SK-MEL-5 (cell line): Measurements from ENCODE around the gene LGALS4. TPM values are rescaled to one million over a fixed set of nuclear protein-coding genes. Genes with fewer than 3 reads are reported as not detected.
"Not testable (repeated sequence)": the region's sequence is repeated elsewhere in the genome, so short reads cannot be mapped to it uniquely, and the experiment has no call there.

Experiments used
- DNase-seq: peaks from one replicate; pipeline ENCODE4 v3.0.0-alpha.2; 2016; ENCODE audit warnings: low read depth, low spot score
- in situ Hi-C: cut with HindIII; loops from 2 replicates; pipeline ENCODE4 v1.10.0; 2016; ENCODE audit warnings: low sequenced_read_pairs, high pct_unique_total_duplicates, low pct_unique_long_range_greater_than_20kb
- total RNA-seq: library from RNA; depleted of rRNA; stranded (reverse); fragments of >200 nt; shearing (Covaris generic); gene quantifications from 2 replicates; pipeline ENCODE4 v1.2.3, GENCODE V29; 2014

Gene LGALS4
- total RNA-seq, 1 experiment from 2014 or later = not detected

- in situ Hi-C loops = no loop called here
- no peak for DNase-seq
These were observed 21.4 kb upstream of the LGALS4 start for GRCh38 chr19:38834104-38834490.

DNA sequence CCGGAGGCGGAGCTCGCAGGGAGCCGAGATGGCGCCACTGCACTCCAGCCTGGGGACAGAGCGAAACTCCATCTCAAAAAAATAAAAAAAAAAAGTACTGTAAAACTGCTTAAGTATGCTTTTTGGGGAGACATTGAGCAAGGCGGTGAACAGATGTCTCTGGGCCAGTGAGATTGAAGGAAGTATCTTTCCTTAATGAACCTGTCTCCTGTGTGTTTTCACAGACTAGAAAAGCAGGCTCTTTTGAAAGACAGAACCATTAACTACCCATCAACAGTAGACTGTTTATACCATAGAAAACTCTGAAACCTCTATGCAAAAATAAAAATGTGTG lies 20.3 kb upstream of the LGALS4 start:
- in situ Hi-C loops = no loop called here
- no peak for DNase-seq

- peak; percentile 36 for DNase-seq
- in situ Hi-C loops = no loop called here
These were observed 18.4 kb upstream of the LGALS4 start for GRCh38 chr19:38831142-38831605.

- in situ Hi-C loops = no loop called here
- no peak for DNase-seq
These were observed 17.4 kb upstream of the LGALS4 start for GRCh38 chr19:38830039-38830733.

DNA sequence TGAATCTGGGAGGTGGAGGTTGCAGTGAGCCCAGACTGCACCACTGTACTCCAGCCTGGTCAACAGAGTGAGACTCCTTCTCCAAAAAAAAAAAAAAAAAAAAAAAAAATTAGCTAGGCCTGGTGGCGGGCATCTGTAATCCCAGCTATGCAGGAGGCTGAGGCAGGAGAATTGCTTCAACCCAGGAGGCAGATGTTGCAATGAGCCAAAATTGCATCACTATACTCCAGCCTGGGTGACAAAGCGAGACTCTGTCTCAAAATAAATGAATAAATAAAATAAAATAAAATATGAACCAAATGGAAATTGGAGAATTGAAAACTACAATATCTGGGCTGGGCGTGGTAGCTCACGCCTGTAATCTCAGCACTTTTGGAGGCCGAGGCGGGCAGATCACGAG lies 16.5 kb upstream of the LGALS4 start:
- DNase-seq, in situ Hi-C loops: not testable (repeated sequence)

GRCh38 chr19:38826856-38827551 lies 14.3 kb upstream of the LGALS4 start:
- DNase-seq = no peak
- in situ Hi-C loops = no loop called here

DNA sequence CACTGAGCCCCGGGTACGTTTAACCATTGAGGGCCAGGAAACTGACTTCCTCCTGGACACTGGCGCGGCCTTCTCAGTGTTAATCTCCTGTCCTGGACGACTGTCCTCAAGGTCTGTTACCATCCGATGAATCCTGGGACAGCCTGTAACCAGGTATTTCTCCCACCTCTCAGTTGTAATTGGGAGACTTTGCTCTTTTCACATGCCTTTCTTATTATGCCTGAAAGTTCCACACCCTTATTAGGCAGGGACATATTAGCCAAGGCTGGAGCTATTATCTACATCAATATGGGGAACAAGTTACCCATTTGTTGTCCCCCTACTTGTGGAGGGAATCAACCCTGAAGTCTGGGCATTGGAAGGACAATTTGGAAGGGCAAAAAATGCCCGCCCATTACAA lies 13.2 kb upstream of the LGALS4 start:
- in situ Hi-C loops, DNase-seq: not testable (repeated sequence)

DNA sequence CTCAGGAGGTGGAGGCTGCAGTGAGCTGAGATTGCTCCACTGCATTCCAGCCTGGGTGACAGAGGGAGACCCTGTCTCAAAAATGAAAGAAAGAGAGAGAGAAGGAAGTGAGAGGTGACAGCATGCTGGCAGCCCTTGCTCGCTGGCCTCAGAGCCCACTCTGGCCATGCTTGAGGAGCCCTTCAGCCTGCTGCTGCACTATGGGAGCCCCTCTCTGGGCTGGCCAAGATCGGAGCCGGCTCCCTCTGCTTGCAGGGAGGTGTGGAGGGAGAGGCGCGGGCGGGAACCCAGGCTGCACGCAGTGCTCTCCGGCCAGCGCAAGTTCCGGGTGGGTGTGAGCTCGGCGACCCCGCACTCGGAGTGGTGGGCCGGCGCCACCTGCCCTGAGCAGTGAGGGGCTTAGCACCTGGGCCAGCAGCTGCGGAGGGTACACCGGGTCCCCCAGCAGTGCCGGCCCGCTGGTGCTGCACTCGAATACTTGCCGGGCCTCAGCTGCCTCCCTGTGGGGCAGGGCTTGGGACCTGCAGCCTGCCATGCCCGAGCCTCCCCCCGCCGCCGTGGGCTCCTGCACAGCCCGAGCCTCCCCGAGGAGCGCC lies 8.6 kb upstream of the LGALS4 start:
- DNase-seq, in situ Hi-C loops: not testable (repeated sequence)

GRCh38 chr19:38819231-38819920 lies 6.6 kb upstream of the LGALS4 start:
- in situ Hi-C loops = no loop called here
- no peak for DNase-seq

DNA sequence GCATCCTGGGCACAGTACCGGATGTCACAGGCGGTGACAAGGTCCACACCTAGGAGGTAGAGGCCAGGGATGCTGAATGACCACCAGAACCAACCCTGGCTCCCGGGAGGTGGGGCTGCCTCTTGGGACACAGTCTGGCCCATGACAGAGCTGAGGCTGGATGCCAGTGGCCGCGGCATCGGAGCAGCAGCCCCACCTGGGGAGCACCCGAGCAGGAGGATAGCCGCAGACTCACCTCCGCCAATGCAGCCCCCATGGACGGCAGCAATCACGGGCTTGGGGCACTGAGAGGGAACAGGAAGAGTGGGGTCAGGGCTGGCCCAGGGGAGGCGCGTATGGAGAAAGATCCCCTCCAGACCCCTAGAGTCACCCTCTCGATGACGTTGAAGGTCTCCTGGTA lies 4.3 kb upstream of the LGALS4 start:
- DNase-seq = no peak
- in situ Hi-C loops = no loop called here

GRCh38 chr19:38816131-38816750 lies 3.5 kb upstream of the LGALS4 start:
- in situ Hi-C loops = no loop called here
- DNase-seq = no peak

- no peak for DNase-seq
- in situ Hi-C loops = no loop called here
These were observed 2.6 kb upstream of the LGALS4 start for GRCh38 chr19:38815059-38816001.

GRCh38 chr19:38813932-38814331 lies 1.2 kb upstream of the LGALS4 start:
- in situ Hi-C loops, DNase-seq: not testable (repeated sequence)

DNA sequence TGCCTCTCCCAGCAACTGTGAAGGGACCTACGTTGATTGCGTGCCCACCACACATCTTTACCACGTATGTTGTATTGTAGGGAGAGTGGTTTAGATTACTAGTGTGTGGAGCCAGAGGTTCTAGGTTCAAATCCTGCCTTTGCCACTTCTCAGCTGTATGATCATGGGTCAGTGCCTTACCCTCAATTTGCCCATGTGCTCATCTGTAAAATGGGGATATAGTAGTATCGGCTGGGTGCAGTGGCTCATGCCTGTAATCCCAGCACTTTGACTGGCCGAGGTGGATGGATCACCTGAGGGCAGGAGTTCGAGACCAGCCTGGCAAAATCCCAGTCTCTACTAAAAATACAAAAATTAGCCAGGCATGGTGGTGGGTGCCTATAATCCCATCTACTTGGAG lies 578 bp upstream of the LGALS4 start:
- DNase-seq = no peak
- in situ Hi-C loops = no loop called here

- no peak for DNase-seq
- in situ Hi-C loops = no loop called here
These were observed 520 bp downstream of the LGALS4 start for GRCh38 chr19:38812009-38812840.

DNA sequence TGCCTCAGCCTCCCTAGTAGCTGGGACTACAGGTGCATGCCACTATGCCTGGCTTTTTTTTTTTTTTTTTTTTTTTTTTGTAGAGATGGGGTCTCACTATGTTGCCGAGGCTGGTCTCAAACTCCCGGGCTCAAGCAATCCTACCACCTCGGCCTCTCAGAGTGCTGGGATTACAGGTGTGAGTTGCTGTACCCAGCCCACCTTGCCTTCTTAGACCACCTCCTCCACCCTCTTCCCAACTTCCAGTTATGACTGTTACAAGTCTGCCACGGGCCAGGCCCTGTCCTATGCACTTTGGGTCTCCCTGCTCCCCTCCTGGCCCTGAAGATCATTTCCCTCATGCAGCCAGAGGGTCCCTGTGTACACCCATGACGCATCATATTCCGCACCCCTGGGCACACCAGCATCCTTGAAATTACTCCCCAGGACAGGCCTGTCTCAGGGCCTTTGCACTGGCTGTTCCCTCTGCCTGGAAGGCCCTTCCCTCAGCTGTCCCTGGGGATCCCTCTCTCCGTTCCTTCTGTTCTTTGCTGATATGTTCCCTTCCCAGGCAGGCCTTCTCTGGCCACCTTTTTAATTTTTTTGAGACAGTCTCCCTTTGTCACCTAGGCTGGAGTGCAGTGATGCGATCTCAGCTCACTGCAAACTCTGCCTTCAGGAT lies 3.0 kb downstream of the LGALS4 start:
- in situ Hi-C loops = no loop called here
- no peak for DNase-seq
